ENCODE measurements around the gene SLC6A11. TPM values are rescaled to one million over a fixed set of nuclear protein-coding genes. Genes with fewer than 3 reads are reported as not detected.

SLC6A11 gene
- total RNA-seq, 1 experiment from 2014 or later = not detected

DNA sequence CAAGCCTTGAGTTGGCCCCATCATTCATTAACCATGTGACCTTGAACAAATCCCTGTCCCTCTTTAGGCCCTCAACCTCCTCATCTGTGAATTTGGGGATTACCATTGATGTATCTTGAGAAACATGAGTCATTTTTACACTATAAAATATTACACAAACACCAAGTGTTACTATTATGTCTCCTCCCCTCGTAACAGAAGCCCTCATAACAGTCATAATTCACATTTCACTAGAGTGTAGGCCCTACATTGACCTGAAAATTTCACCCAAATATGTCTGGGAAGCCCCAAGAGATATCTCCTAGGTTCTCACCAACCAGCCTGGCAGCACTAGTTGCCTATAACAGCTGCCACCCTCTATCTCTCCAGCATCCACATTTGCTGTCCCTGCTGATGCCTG, 160.7 kb downstream of the SLC6A11 start:
- POLR2A ChIA-PET (ENCODE audit: low non-redundant PET) = no interaction called here
- Histone ChIP-seq H3K27me3 (replicated peaks; ENCODE audit: insufficient read depth, low read depth, low read length, poor library complexity) (peaks cover 20% of the 10 kb centered on the region), H3K27ac (ENCODE audit: low read depth, low read length, poor library complexity, severe bottlenecking) (no peak overlapping the region), H3K9me3 (ENCODE audit: low read depth, low read length, poor library complexity, severe bottlenecking) (no peaks in the 10 kb centered on the region), H3K4me3 (ENCODE audit: low read depth, low read length, poor library complexity, severe bottlenecking) (no peak overlapping the region), H3K4me1 (ENCODE audit: insufficient read depth, low read length, poor library complexity, severe bottlenecking) (no peaks in the 10 kb centered on the region), H3K36me3 (ENCODE audit: insufficient read depth, low read length, poor library complexity, severe bottlenecking) (no peaks in the 10 kb centered on the region)
- BruUV-seq (replicated peaks) = no TSS peak
- CTCF ChIA-PET = no interaction called here
- TF ChIP-seq EZH2 (IDR thresholded peaks at IDR 0.05; ENCODE audit: borderline replicate concordance, low read depth, low read length, poor library complexity, severe bottlenecking) = no peak
- TF ChIP-seq, protein P1, sequence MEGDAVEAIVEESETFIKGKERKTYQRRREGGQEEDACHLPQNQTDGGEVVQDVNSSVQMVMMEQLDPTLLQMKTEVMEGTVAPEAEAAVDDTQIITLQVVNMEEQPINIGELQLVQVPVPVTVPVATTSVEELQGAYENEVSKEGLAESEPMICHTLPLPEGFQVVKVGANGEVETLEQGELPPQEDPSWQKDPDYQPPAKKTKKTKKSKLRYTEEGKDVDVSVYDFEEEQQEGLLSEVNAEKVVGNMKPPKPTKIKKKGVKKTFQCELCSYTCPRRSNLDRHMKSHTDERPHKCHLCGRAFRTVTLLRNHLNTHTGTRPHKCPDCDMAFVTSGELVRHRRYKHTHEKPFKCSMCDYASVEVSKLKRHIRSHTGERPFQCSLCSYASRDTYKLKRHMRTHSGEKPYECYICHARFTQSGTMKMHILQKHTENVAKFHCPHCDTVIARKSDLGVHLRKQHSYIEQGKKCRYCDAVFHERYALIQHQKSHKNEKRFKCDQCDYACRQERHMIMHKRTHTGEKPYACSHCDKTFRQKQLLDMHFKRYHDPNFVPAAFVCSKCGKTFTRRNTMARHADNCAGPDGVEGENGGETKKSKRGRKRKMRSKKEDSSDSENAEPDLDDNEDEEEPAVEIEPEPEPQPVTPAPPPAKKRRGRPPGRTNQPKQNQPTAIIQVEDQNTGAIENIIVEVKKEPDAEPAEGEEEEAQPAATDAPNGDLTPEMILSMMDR (conservative IDR thresholded peaks at IDR 0.05; ENCODE audit: low read depth, low read length) = no peak
- intact Hi-C loops (cut with micrococcal nuclease; ENCODE audit: unreplicated experiment) = no loop called here
- DNase-seq (ENCODE audit: low spot score) = no peak

DNA sequence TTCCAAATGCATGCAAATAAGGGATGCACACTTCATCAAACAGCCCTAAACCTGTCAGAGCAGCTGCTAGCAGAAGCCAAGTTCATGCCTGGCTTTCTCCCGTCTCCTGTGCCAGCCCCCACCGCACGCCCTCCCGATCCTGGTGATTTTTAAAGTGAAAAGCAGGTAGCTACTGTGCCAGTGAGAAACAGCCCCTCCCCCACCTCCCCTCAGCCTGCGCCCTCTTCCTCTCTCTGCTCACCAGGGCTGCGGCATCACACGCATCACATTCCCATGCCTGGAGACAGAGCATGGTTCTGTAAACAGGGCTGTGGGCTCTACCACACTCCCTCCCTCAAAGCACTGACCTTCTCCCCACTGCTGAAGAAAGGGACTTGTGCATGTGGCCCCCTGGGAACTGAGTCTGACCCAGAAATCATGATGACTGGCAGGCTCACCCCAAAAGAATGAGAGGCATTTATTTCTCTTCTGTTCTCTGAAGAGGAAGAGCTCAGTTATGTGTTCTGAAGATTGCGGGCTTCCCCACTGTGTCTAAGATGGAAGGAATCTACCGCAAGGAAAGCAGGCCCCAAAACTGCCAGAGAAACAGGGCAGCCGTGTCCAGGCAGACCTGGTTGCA, 162.0 kb downstream of the SLC6A11 start:
- Histone ChIP-seq H3K4me1 (ENCODE audit: insufficient read depth, low read length, poor library complexity, severe bottlenecking) (no peaks in the 10 kb centered on the region), H3K9me3 (ENCODE audit: low read depth, low read length, poor library complexity, severe bottlenecking) (no peaks in the 10 kb centered on the region), H3K27ac (ENCODE audit: low read depth, low read length, poor library complexity, severe bottlenecking) (no peak overlapping the region), H3K4me3 (ENCODE audit: low read depth, low read length, poor library complexity, severe bottlenecking) (no peak overlapping the region), H3K27me3 (replicated peaks; ENCODE audit: insufficient read depth, low read depth, low read length, poor library complexity) (peaks cover 26% of the 10 kb centered on the region), H3K36me3 (ENCODE audit: insufficient read depth, low read length, poor library complexity, severe bottlenecking) (no peaks in the 10 kb centered on the region)
- TF ChIP-seq, protein P1 (conservative IDR thresholded peaks at IDR 0.05; ENCODE audit: low read depth, low read length) = no peak
- TF ChIP-seq EZH2 (IDR thresholded peaks at IDR 0.05; ENCODE audit: borderline replicate concordance, low read depth, low read length, poor library complexity, severe bottlenecking) = no peak
- ChIA-PET CTCF (no interaction called here), POLR2A (ENCODE audit: low non-redundant PET) (no interaction called here)
- BruUV-seq (replicated peaks) = no TSS peak
- intact Hi-C loops (cut with micrococcal nuclease; ENCODE audit: unreplicated experiment) = no loop called here
- no peak for DNase-seq (ENCODE audit: low spot score)

DNA sequence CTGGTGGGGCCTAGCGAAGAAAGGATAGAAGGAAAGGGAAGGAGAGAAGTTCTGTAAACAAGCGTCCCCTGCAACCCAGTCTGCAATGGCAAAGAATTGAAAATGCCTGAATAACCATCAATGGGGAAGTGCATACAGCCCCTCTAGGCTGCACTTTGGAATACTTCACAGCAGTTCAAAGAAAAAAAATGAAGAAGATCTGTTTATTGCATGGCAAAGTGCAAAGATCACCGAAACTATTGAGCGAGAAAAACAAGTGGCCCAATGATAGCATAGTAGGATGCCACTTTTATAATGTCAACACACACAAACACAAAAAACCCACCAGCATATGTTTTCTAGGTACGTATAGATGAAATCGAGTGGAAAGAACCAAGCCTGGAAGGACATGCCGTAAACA, 162.9 kb downstream of the SLC6A11 start:
- CTCF ChIA-PET = no interaction called here
- no TSS peak for BruUV-seq (replicated peaks)

More for the DNA sequence above, 162.9 kb downstream of the SLC6A11 start:
- H3K4me1 ChIP-seq (ENCODE audit: insufficient read depth, low read length, poor library complexity, severe bottlenecking) = no peaks in the 10 kb centered on the region
- TF ChIP-seq, protein P1 (conservative IDR thresholded peaks at IDR 0.05; ENCODE audit: low read depth, low read length) = no peak
- TF ChIP-seq EZH2 (IDR thresholded peaks at IDR 0.05; ENCODE audit: borderline replicate concordance, low read depth, low read length, poor library complexity, severe bottlenecking) = no peak
- H3K27ac ChIP-seq (ENCODE audit: low read depth, low read length, poor library complexity, severe bottlenecking) = no peak overlapping the region
- H3K36me3 ChIP-seq (ENCODE audit: insufficient read depth, low read length, poor library complexity, severe bottlenecking) = no peaks in the 10 kb centered on the region
- H3K4me3 ChIP-seq (ENCODE audit: low read depth, low read length, poor library complexity, severe bottlenecking) = no peak overlapping the region
- POLR2A ChIA-PET (ENCODE audit: low non-redundant PET) = no interaction called here
- DNase-seq (ENCODE audit: low spot score) = no peak
- intact Hi-C loops (cut with micrococcal nuclease; ENCODE audit: unreplicated experiment) = no loop called here
- H3K27me3 ChIP-seq (replicated peaks; ENCODE audit: insufficient read depth, low read depth, low read length, poor library complexity) = peaks cover 28% of the 10 kb centered on the region
- no peaks in the 10 kb centered on the region for H3K9me3 ChIP-seq (ENCODE audit: low read depth, low read length, poor library complexity, severe bottlenecking)
